B cell (primary cell): ENCODE results near the gene FRMD6.

Experiments used
- CTCF ChIP-seq: fragments of 200-600 bp; IDR thresholded peaks from one replicate; pipeline ENCODE4 v1.8.0; 2022; ENCODE audit warnings: antibody characterized with exemption, mild to moderate bottlenecking
- EZH2 ChIP-seq: IDR thresholded peaks from 2 replicates; pipeline ENCODE4 v1.6.1; 2012; ENCODE audit warnings: borderline replicate concordance, low read depth, mild to moderate bottlenecking, moderate library complexity, low read length; ENCODE audit not compliant: insufficient read depth, poor library complexity, severe bottlenecking

DNA sequence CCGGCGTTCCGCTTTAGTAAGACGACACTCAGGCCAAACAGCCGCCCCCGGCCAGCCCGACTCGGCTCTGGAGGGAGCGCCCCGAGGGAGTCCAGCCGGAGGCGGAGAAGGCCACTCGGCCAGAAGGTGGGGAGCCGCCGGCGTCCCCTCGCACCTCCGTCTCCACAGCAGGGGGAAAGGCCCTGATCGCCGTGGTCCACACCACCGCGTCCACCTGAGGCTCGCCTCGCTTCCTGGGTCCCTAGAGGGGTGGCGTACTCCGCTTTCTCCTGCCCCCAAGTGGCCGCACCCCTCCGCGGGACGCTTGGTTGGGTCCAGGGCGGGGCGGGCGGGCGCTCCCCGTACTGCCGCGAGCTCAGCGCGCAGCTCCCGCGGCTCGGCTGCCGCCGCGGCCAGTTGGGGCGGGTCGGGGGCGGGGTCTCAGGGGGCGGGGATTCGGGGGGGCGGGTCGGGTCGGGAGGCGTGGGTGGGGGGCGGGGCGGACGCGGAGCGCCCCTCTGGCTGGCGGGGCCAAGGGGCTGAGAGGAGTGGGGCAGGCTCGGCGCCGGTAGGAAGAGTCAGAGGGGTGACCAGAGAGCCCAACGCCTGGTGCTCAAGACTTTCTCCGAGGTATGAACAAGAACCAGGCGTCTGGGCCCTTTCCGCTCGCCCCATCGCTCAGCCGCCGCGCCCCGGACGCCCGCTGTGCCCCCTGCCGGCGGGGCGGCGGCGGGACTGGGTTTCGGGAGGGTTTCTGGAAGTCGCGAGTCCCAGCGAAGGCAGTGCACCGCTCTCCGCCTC is at the start of gene FRMD6:
- TF ChIP-seq CTCF: peak; percentile 75
- no peak for TF ChIP-seq EZH2
